GM21381 (cell line): ENCODE data around the gene PLEKHA4.
A peak's percentile ranks its signal among the peaks of the same experiment; 100 is the strongest.
"Not testable (repeated sequence)": the region's sequence is repeated elsewhere in the genome, so short reads cannot be mapped to it uniquely, and the experiment has no call there.

Experiments used
- ATAC-seq: cut with Tn5 transposase; IDR thresholded peaks from one replicate; pipeline ENCODE4 v1.9.1; 2021; ENCODE audit warnings: mild to moderate bottlenecking, moderate library complexity; ENCODE audit not compliant: unreplicated experiment

PLEKHA4 gene

GRCh38 chr19:48868114-48868886, at the start of gene PLEKHA4:
Gene PLEKHA4 (minus strand): TSS chr19:48868617. CDS start chr19:48867620, 997 bp downstream.
- ATAC-seq: no peak

DNA sequence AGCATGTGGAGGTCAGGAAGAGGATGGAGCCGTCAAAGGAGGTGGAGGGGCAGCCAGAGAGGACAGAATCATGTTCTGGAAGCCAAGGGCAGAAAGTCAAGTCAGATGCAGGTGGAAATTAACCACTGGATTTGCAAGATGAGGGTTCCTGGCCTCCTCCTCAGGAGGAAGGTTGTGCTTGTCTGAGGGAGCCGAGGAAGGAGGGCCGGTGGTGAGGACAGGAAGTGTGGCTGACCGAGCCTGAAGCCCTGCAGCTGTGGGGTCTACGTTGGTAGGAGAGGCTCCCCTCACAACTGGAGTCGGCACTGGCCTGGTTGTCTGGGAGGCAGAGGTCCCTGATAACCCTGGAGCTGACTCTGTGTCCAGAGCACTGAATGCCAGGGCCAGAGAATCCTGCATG, 49.7 kb upstream of the PLEKHA4 start:
- ATAC-seq: no peak

DNA sequence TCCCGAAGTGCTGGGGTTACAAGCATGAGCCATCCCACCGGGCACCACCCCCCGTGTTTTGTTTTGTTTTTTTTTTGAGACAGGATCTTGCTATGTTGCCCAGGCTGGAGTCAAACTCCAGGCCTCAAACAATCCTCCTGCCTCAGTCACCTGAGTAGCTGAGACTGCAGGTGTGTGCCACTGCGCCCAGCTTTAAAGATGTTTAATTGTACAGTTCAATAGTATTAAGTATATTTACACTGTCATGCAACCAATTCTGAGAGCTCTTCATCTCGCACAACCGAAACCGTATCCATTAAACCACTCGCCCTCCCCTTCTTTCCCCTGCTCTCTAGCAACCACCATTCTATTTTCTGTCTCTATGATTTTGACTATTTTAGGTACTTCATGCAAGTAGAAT, 47.3 kb upstream of the PLEKHA4 start:
- ATAC-seq: no peak

GRCh38 chr19:48914181-48914580, 45.8 kb upstream of the PLEKHA4 start:
- ATAC-seq: no peak

DNA sequence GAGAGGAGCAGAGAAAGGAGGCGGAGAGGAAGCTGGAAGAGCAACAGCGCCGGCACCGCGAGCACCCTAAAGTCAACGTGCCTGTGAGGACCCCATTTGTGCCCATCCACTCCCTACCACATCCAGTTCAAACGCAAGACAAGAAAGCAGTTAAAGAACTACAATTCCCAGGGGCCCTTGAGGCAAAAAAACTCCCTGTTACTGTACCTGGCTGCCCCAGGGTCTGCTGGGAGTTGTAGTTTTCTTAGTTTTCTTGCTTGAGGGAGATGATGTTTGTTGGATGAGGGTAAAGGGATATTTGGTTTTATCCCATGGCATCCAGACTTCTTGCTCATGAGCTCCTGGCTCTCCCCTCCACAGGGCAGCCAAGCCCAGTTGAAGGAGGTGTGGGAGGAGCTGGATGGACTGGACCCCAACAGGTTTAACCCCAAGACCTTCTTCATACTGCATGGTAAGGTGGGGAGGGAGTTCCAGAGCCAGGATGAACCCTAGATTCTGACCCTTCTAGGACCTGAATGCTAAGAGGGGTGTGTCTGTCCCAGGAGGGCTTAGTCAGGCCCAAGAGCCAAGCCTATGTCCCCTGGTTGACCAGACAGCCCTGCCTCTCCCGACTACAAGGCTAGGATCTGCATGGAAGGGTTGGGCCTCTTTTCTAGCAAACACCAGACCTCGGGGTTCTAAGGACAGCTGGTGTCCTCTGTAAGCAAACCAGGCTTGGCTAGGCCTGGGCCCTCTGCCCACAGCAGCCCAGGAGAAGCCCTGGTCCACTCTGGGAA, 44.9 kb upstream of the PLEKHA4 start:
- ATAC-seq: no peak

- no peak for ATAC-seq
Observed at GRCh38 chr19:48910803-48911202, 42.4 kb upstream of the PLEKHA4 start.

DNA sequence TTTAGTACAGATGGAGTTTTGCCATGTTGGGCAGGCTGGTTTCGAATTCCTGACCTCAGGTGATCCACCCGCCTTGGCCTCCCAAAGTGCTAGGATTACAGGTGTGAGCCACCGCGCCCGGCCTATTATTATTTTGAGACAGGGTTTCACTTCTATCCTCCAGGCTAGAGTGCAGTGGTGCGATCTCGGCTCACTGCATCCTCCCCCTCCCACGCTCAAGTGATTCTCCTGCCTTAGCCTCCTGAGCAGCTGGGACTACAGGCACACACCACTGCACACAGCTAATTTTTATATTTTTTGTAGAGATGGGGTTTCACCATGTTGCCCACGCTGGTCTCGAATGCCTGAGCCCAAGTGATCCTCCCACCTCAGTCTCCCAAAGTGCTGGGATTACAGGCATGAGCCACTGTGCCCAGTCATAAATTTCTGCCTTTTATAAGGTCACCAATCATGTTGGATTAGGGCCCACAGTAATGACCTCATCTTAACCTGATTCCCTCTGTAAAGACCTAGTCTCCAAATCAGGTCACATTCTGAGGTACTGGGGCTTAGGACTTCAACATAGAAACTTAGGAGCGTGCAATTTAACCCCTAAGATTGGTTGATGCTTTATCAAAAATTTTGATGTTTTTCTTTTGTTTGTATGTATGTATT, 41.1 kb upstream of the PLEKHA4 start:
- ATAC-seq: not testable (repeated sequence)

- no peak for ATAC-seq
Observed at GRCh38 chr19:48907671-48908070, 39.3 kb upstream of the PLEKHA4 start.

GRCh38 chr19:48906324-48906723, 37.9 kb upstream of the PLEKHA4 start:
- ATAC-seq: no peak

GRCh38 chr19:48905664-48906063, 37.2 kb upstream of the PLEKHA4 start:
- ATAC-seq: no peak

DNA sequence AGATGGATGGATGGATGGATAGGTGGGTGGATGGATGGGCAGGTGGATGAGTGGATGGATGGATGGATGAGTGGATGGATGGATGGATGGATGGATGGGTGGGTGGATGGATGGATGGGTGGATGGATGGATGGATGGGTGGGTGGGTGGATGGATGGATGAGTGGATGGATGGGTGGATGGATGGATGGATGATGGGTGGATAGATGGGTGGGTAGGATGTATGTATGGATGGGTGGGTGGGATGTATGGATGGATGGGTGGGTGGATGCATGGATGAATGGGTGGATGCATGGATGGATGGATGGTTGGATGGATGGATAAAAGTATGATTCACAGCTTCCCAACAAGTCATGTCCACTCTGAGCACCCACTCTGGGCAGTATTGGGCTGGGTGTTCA, 35.4 kb upstream of the PLEKHA4 start:
- not testable (repeated sequence) for ATAC-seq

- not testable (repeated sequence) for ATAC-seq
Observed at GRCh38 chr19:48902291-48902690, 33.9 kb upstream of the PLEKHA4 start.

- ATAC-seq: no peak
Observed at GRCh38 chr19:48900477-48901406, 32.3 kb upstream of the PLEKHA4 start.

- ATAC-seq: peak; percentile 84
Observed at GRCh38 chr19:48899781-48900476, 31.5 kb upstream of the PLEKHA4 start, which contains the start of gene NUCB1. Gene NUCB1 (plus strand): TSS chr19:48900312. CDS start chr19:48900797, 485 bp downstream.

DNA sequence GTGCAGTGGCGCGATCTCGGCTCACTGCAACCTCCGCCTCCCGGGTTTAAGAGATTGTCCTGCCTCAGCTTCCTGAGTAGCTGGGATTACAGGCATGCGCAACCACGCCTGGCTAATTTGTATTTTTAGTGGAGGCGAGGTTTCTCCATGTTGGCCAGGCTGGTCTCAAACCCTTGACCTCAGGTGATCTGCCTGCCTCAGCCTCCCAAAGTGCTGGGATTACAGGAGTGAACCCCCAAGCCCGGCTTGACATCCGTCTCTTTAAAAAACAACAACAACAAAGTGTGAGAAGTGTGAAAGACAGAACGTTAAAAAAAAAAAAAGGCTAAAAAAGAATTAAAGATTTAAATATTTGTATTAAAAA, 31.0 kb upstream of the PLEKHA4 start:
- ATAC-seq: not testable (repeated sequence)

GRCh38 chr19:48897181-48897580, 28.8 kb upstream of the PLEKHA4 start:
- ATAC-seq: no peak

DNA sequence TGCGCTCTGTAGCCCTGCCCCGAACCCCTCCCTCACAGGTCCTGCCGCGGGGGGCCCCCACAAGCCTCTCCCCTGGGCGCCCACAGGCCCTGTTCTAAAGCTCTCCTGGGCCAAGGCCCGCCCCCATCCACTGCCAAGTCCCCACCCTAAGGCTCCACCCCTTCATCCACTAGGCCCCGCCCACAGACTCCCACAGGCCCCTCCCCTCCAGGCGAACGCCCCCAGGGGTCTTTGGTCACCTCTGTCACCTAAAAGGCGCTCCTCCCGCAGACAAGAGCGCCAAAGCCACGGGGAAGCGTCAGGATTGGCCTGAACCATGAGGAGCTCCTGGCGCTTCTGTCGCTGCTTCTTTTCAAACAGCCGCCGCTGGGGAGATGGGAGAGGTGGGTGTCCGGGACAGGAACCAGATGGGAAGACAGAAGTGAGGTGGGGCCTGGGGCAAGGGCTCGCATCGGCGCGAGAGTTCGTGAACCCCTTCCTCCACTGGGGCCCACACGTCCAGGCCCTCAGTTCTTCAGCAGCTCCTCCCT, 27.8 kb upstream of the PLEKHA4 start:
- ATAC-seq: no peak

- no peak for ATAC-seq
Observed at GRCh38 chr19:48895226-48895625, 26.8 kb upstream of the PLEKHA4 start.

DNA sequence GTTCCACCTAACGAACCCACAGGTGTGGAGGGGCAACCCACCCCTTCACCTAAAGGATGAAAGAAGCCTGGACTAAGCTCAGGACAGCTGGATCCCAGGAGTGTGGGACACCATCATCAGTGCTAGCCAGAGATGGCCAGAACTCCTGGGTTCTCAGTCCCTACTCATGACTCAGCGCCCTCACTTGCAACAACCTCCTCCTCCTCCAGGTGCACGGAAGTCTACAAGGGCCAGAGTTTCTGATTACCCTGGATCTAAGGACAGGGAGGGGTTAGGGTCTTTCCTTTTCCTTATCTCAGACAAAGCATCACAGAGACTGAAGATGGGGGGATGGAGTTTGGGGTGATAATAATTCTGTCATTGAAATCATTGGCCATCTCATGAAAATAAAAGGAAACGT, 22.1 kb upstream of the PLEKHA4 start:
- no peak for ATAC-seq

DNA sequence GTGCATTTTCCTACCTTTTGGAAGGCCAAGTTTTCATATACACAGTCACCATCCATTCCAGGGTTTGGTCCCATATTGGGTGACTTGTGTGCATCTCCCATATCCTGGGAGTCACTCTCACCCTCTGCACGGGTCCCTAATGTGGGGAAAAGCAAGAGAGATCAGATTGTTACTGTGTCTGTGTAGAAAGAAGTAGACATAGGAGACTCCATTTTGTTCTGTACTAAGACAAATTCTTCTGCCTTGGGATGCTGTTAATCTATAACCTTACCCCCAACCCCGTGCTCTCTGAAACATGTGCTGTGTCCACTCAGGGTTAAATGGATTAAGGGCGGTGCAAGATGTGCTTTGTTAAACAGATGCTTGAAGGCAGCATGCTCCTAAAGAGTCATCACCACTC, 21.1 kb upstream of the PLEKHA4 start:
- not testable (repeated sequence) for ATAC-seq
